SK-N-SH (cell line): ENCODE data around the gene NPC2.

Source experiments
- EP300 ChIP-seq, 2 experiments: IDR thresholded peaks; 2 replicates each; pipeline versions ENCODE4 v1.4.0 to v1.6.1; 2012; ENCODE audit warnings: borderline replicate concordance in 1 of 2, low read depth in 1 of 2, low read length in 1 of 2
- EZH2phosphoT487 ChIP-seq: fragments of 200-600 bp; sonication (generic); IDR thresholded peaks from 2 replicates; pipeline ENCODE4 v1.6.1; 2017; ENCODE audit warnings: low read depth, mixed run types, mild to moderate bottlenecking, antibody characterized with exemption, moderate library complexity, borderline replicate concordance
- GATA2 ChIP-seq: sonication (generic); formaldehyde crosslinking; IDR thresholded peaks from 2 replicates; pipeline ENCODE4 v1.5.0; 2020; ENCODE audit warnings: mild to moderate bottlenecking, missing genetic modification reagents
- RFX5 ChIP-seq: IDR thresholded peaks from 2 replicates; pipeline ENCODE4 v1.6.1; 2012; ENCODE audit warnings: mild to moderate bottlenecking, improper control_type of control experiment, low read length
- SIN3A ChIP-seq: IDR thresholded peaks from 2 replicates; pipeline ENCODE4 v1.6.1; 2012; ENCODE audit warnings: low read depth, mild to moderate bottlenecking, low read length, moderate library complexity, borderline replicate concordance
- TEAD4 ChIP-seq: IDR thresholded peaks from 2 replicates; pipeline ENCODE4 v1.4.0; 2012; ENCODE audit warnings: mild to moderate bottlenecking, borderline replicate concordance; ENCODE audit not compliant: insufficient read depth
- TF ChIP-seq, protein P1 (sequence below): fragments of 200-600 bp; sonication (generic); IDR thresholded peaks from 2 replicates; pipeline ENCODE4 v1.6.1; 2017; ENCODE audit warnings: antibody characterized with exemption, mild to moderate bottlenecking, moderate library complexity
- TF ChIP-seq, protein P2 (sequence below): IDR thresholded peaks from 2 replicates; pipeline ENCODE4 v1.4.0; 2012; ENCODE audit warnings: low read depth, borderline replicate concordance
- TF ChIP-seq, protein P3 (sequence below): IDR thresholded peaks from 2 replicates; pipeline ENCODE4 v1.4.0; 2012; ENCODE audit warnings: low read depth, borderline replicate concordance
- TF ChIP-seq, protein P4 (sequence below): fragments of 150-350 bp; IDR thresholded peaks from 2 replicates; pipeline ENCODE4 v1.6.1; 2017; ENCODE audit warnings: antibody characterized with exemption, low read length, low read depth, borderline replicate concordance

DNA sequence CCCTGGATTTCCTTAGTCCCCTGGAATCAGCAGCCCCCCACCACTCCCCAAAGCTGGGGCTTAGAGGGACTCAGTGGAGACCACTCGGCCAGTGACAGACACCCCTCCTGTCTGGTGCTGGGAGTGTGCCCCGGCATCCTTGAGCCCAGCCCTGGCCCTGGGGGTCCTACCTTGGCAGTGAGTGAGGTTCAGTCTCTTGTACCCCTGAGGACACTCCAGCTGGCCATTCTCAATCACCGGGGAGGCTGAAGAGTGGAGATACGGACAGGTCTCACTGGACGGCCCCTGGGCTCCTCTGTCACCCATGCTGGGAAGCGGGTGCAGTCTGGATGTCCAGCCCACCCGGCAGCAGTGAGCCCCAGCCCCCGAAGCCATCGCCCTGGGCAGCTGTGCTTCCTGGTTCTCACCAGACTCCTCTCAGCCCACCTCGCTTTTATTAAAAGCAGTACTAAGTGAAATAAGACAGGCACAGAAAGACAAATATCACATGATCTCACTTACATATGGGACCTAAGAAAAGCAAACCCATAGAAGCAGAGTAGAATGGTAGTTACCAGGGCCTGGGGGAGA is 42.7 kb upstream of the NPC2 start:
- TF ChIP-seq, protein P1, sequence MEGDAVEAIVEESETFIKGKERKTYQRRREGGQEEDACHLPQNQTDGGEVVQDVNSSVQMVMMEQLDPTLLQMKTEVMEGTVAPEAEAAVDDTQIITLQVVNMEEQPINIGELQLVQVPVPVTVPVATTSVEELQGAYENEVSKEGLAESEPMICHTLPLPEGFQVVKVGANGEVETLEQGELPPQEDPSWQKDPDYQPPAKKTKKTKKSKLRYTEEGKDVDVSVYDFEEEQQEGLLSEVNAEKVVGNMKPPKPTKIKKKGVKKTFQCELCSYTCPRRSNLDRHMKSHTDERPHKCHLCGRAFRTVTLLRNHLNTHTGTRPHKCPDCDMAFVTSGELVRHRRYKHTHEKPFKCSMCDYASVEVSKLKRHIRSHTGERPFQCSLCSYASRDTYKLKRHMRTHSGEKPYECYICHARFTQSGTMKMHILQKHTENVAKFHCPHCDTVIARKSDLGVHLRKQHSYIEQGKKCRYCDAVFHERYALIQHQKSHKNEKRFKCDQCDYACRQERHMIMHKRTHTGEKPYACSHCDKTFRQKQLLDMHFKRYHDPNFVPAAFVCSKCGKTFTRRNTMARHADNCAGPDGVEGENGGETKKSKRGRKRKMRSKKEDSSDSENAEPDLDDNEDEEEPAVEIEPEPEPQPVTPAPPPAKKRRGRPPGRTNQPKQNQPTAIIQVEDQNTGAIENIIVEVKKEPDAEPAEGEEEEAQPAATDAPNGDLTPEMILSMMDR: no peak
- TF ChIP-seq EP300 (IDR thresholded peaks at IDR 0.05; ENCODE audit: borderline replicate concordance in 1 of 2, low read depth in 1 of 2, low read length in 1 of 2) (peak in 1 of 2 experiments; percentile 50; a peak in 1 of 4 replicates), RFX5 (no peak), TEAD4 (no peak), GATA2 (peak; percentile 57), SIN3A (no peak), EZH2phosphoT487 (no peak)
- TF ChIP-seq, protein P2, sequence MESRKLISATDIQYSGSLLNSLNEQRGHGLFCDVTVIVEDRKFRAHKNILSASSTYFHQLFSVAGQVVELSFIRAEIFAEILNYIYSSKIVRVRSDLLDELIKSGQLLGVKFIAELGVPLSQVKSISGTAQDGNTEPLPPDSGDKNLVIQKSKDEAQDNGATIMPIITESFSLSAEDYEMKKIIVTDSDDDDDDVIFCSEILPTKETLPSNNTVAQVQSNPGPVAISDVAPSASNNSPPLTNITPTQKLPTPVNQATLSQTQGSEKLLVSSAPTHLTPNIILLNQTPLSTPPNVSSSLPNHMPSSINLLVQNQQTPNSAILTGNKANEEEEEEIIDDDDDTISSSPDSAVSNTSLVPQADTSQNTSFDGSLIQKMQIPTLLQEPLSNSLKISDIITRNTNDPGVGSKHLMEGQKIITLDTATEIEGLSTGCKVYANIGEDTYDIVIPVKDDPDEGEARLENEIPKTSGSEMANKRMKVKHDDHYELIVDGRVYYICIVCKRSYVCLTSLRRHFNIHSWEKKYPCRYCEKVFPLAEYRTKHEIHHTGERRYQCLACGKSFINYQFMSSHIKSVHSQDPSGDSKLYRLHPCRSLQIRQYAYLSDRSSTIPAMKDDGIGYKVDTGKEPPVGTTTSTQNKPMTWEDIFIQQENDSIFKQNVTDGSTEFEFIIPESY: no peak
- TF ChIP-seq, protein P3, sequence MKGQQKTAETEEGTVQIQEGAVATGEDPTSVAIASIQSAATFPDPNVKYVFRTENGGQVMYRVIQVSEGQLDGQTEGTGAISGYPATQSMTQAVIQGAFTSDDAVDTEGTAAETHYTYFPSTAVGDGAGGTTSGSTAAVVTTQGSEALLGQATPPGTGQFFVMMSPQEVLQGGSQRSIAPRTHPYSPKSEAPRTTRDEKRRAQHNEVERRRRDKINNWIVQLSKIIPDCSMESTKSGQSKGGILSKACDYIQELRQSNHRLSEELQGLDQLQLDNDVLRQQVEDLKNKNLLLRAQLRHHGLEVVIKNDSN: no peak
- TF ChIP-seq, protein P4, sequence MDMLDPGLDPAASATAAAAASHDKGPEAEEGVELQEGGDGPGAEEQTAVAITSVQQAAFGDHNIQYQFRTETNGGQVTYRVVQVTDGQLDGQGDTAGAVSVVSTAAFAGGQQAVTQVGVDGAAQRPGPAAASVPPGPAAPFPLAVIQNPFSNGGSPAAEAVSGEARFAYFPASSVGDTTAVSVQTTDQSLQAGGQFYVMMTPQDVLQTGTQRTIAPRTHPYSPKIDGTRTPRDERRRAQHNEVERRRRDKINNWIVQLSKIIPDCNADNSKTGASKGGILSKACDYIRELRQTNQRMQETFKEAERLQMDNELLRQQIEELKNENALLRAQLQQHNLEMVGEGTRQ: no peak
